GM23338 (cell line): Measurements from ENCODE around the gene GATAD2B.

ENCODE experiments used
- CREB1 ChIP-seq: fragments of 250-450 bp; sonication (Bioruptor Pico); IDR thresholded peaks from 2 replicates; pipeline ENCODE4 v1.5.0; 2020; ENCODE audit warnings: low read depth, mild to moderate bottlenecking, moderate library complexity
- EZH2 ChIP-seq: fragments of 200-600 bp; sonication (generic); IDR thresholded peaks from one replicate; pipeline ENCODE4 v1.8.0; 2017; ENCODE audit warnings: antibody characterized with exemption, mild to moderate bottlenecking, low read depth; ENCODE audit not compliant: unreplicated experiment
- EZH2phosphoT487 ChIP-seq: fragments of 200-600 bp; sonication (generic); IDR thresholded peaks from one replicate; pipeline ENCODE4 v1.8.1; 2018; ENCODE audit warnings: antibody characterized with exemption; ENCODE audit not compliant: unreplicated experiment
- JUNB ChIP-seq: IDR thresholded peaks from one replicate; pipeline ENCODE4 v1.6.1; 2016; ENCODE audit warnings: antibody characterized with exemption; ENCODE audit not compliant: unreplicated experiment
- NANOG ChIP-seq: IDR thresholded peaks from 2 replicates; pipeline ENCODE4 v1.6.1; 2016; ENCODE audit warnings: antibody characterized with exemption, borderline replicate concordance
- POLR2AphosphoS5 ChIP-seq: IDR thresholded peaks from 2 replicates; pipeline ENCODE4 v1.6.1; 2016; ENCODE audit warnings: antibody characterized with exemption, low read depth
- ZNF331 ChIP-seq: fragments of 250-450 bp; sonication (Bioruptor Pico); IDR thresholded peaks from 2 replicates; pipeline ENCODE4 v1.5.0; 2020; ENCODE audit warnings: low read depth, mild to moderate bottlenecking, moderate library complexity
- TF ChIP-seq, protein P1 (sequence below), 2 experiments: fragments of 200-600 bp in 1 of 2; sonication (generic) in 1 of 2; conservative IDR thresholded peaks; 2 replicates each; pipeline versions ENCODE4 v1.5.1 to v1.6.1; 2016 to 2017; ENCODE audit warnings: antibody characterized with exemption in 2 of 2, low read depth in 2 of 2, mild to moderate bottlenecking in 2 of 2, moderate library complexity in 1 of 2
- TF ChIP-seq, protein P2 (sequence below): IDR thresholded peaks from one replicate; pipeline ENCODE4 v1.6.1; 2018; ENCODE audit warnings: antibody characterized with exemption; ENCODE audit not compliant: unreplicated experiment
- TF ChIP-seq, protein P3 (sequence below): IDR thresholded peaks from 2 replicates; pipeline ENCODE4 v1.6.1; 2016; ENCODE audit warnings: antibody characterized with exemption

DNA sequence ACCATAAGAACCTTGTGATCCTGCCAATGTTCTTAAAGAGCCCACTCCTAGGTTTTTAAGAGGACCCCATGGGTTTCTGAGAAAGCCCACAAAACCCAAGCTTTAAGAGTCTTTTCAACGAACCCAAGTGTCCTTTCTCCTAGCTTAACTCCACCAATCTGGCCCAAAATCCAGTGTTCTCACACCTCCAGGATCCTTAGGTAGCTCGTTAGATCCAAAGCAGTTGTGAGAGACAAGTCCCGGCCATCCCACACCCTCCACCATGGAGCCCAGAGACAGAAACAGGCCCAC, 22.0 kb upstream of the GATAD2B start:
- TF ChIP-seq, protein P1, sequence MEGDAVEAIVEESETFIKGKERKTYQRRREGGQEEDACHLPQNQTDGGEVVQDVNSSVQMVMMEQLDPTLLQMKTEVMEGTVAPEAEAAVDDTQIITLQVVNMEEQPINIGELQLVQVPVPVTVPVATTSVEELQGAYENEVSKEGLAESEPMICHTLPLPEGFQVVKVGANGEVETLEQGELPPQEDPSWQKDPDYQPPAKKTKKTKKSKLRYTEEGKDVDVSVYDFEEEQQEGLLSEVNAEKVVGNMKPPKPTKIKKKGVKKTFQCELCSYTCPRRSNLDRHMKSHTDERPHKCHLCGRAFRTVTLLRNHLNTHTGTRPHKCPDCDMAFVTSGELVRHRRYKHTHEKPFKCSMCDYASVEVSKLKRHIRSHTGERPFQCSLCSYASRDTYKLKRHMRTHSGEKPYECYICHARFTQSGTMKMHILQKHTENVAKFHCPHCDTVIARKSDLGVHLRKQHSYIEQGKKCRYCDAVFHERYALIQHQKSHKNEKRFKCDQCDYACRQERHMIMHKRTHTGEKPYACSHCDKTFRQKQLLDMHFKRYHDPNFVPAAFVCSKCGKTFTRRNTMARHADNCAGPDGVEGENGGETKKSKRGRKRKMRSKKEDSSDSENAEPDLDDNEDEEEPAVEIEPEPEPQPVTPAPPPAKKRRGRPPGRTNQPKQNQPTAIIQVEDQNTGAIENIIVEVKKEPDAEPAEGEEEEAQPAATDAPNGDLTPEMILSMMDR (conservative IDR thresholded peaks at IDR 0.05; ENCODE audit: low read depth in 2 of 2) = no peak
- TF ChIP-seq NANOG (no peak), EZH2 (no peak), CREB1 (CRISPR knock-in tag) (no peak), POLR2AphosphoS5 (no peak), JUNB (no peak), EZH2phosphoT487 (no peak), ZNF331 (CRISPR knock-in tag) (no peak)
- TF ChIP-seq, protein P2, sequence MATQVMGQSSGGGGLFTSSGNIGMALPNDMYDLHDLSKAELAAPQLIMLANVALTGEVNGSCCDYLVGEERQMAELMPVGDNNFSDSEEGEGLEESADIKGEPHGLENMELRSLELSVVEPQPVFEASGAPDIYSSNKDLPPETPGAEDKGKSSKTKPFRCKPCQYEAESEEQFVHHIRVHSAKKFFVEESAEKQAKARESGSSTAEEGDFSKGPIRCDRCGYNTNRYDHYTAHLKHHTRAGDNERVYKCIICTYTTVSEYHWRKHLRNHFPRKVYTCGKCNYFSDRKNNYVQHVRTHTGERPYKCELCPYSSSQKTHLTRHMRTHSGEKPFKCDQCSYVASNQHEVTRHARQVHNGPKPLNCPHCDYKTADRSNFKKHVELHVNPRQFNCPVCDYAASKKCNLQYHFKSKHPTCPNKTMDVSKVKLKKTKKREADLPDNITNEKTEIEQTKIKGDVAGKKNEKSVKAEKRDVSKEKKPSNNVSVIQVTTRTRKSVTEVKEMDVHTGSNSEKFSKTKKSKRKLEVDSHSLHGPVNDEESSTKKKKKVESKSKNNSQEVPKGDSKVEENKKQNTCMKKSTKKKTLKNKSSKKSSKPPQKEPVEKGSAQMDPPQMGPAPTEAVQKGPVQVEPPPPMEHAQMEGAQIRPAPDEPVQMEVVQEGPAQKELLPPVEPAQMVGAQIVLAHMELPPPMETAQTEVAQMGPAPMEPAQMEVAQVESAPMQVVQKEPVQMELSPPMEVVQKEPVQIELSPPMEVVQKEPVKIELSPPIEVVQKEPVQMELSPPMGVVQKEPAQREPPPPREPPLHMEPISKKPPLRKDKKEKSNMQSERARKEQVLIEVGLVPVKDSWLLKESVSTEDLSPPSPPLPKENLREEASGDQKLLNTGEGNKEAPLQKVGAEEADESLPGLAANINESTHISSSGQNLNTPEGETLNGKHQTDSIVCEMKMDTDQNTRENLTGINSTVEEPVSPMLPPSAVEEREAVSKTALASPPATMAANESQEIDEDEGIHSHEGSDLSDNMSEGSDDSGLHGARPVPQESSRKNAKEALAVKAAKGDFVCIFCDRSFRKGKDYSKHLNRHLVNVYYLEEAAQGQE = no peak
- TF ChIP-seq, protein P3, sequence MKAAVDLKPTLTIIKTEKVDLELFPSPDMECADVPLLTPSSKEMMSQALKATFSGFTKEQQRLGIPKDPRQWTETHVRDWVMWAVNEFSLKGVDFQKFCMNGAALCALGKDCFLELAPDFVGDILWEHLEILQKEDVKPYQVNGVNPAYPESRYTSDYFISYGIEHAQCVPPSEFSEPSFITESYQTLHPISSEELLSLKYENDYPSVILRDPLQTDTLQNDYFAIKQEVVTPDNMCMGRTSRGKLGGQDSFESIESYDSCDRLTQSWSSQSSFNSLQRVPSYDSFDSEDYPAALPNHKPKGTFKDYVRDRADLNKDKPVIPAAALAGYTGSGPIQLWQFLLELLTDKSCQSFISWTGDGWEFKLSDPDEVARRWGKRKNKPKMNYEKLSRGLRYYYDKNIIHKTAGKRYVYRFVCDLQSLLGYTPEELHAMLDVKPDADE = no peak
